Vagina (tissue), 2 donors: ENCODE results near the gene TTC28. TPM values are rescaled to one million over a fixed set of nuclear protein-coding genes. Genes with fewer than 3 reads are reported as not detected.

ENCODE experiments used
- DNase-seq, 2 donors: peaks; one replicate each; pipeline ENCODE4 v3.0.0-alpha.2; 2017; ENCODE audit errors: extremely low spot score in 2 of 2
- H3K27ac ChIP-seq: fragments of 200-600 bp; sonication (generic); one replicate; pipeline ENCODE4 v1.5.1; 2019
- H3K27me3 ChIP-seq: fragments of 200-600 bp; sonication (generic); one replicate; pipeline ENCODE4 v1.5.1; 2019
- H3K36me3 ChIP-seq, 2 donors: fragments of 200-600 bp; sonication (generic); one replicate each; pipeline ENCODE4 v1.5.1; 2017 to 2019
- H3K4me1 ChIP-seq: fragments of 200-600 bp; sonication (generic); one replicate; pipeline ENCODE4 v1.5.1; 2019
- H3K4me3 ChIP-seq, 2 donors: fragments of 200-600 bp; sonication (generic); 1 replicate in 1 of 2; 2 replicates in 1 of 2; pipeline ENCODE4 v1.5.1; 2016 to 2019
- H3K9me3 ChIP-seq: fragments of 200-600 bp; sonication (generic); one replicate; pipeline ENCODE4 v1.5.1; 2019
- POLR2A ChIP-seq, 2 donors: fragments of 450-650 bp; IDR thresholded peaks; one replicate each; pipeline ENCODE4 v1.6.1; 2017; ENCODE audit warnings: antibody characterized with exemption in 2 of 2, mild to moderate bottlenecking in 2 of 2, moderate library complexity in 2 of 2
- POLR2AphosphoS5 ChIP-seq, 2 donors: sonication (generic); formaldehyde crosslinking; IDR thresholded peaks; one replicate each; pipeline ENCODE4 v1.9.0; 2017; ENCODE audit warnings: antibody characterized with exemption in 2 of 2, mild to moderate bottlenecking in 2 of 2, low read depth in 1 of 2; ENCODE audit not compliant: insufficient read depth in 1 of 2
- intact Hi-C: fragments of 100-400 bp; cut with DNase I; formaldehyde crosslinking; loops from one replicate; pipeline ENCODE4 v1.15.1; 2023
- total RNA-seq: library from RNA; depleted of rRNA; stranded (reverse); fragments of >200 nt; gene quantifications from one replicate; pipeline ENCODE4 v1.2.3, GENCODE V29; 2016
- TF ChIP-seq, protein P1 (sequence below), 3 experiments: fragments of 450-650 bp in 2 of 3; fragments of 200-600 bp in 1 of 3; sonication (generic) in 1 of 3; IDR thresholded peaks; one replicate each; pipeline ENCODE4 v1.5.1; 2017 to 2019; ENCODE audit warnings: antibody characterized with exemption in 3 of 3, mild to moderate bottlenecking in 2 of 3, moderate library complexity in 2 of 3

Gene TTC28
- total RNA-seq, 1 donor from 2014 or later, result 41.7 TPM

DNA sequence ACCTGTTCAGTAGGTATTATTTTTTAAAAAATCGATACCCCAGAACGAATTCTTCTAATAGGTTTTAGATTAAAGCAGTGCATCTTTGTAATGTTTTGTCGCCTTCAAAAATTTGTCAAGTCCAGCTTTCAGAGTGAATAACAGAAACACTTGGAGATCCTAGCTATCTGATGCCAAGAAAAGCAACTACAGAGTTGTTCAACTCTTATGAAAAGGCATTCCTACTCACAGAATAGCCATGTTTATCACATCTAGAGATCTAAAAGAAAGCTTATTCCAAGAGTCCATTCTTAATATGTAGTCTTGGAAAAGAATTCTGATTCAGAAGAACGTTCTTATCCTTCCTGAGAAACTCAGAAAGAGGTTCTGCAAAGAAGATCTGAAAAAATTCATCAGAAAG is 268.5 kb downstream of the TTC28 start:
- no peaks in the 10 kb centered on the region for H3K27me3 ChIP-seq
- no peak overlapping the region for H3K27ac ChIP-seq
- H3K4me1 ChIP-seq, result peaks cover 15% of the 10 kb centered on the region
- no peaks in the 10 kb centered on the region for H3K36me3 ChIP-seq
- intact Hi-C loops, result no loop called here
- no peak for TF ChIP-seq POLR2AphosphoS5 (IDR thresholded peaks at IDR 0.05; ENCODE audit: insufficient read depth in 1 of 2, low read depth in 1 of 2)
- no peak for TF ChIP-seq POLR2A (IDR thresholded peaks at IDR 0.05)
- no peak for DNase-seq
- no peaks in the 10 kb centered on the region for H3K9me3 ChIP-seq
- no peak overlapping the region for H3K4me3 ChIP-seq

DNA sequence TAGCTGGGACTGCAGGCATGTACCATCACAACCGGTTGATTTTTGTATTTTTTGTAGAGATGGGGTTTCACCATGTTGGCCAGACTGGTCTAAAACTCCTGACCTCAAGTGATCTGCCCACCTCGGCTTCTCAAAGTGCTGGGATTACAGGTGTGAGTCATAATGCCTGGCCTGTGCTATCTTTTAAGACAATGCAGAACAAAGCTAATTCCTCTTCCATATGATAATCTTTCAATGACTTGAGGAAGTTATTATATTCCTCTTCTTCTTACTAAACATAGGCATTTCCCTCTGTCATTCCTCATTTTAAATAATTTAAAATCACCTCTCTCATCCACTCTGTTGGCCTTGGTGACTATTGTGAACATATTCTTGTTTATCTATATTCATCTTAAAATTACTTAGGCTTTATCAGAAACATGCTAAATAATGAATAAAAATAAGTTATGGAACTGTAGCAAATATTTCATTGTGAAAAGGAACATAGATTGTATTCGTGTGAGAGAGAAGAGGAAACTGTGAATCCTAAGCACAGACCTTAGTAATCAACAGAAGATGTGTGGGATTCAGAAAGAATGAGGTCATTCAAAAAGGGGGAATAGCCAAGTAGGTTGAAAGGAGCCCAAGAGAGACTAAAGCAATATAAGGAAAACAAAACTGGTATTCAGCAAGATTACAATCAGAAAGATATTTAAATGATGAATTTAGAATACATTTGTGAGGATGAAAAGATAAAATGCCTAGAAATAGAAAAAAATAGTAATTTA is 269.4 kb downstream of the TTC28 start:
- Histone ChIP-seq H3K4me3 (no peak overlapping the region), H3K36me3 (no peaks in the 10 kb centered on the region), H3K27ac (no peak overlapping the region), H3K27me3 (no peaks in the 10 kb centered on the region), H3K9me3 (no peaks in the 10 kb centered on the region), H3K4me1 (peaks cover 15% of the 10 kb centered on the region)
- TF ChIP-seq, protein P1, sequence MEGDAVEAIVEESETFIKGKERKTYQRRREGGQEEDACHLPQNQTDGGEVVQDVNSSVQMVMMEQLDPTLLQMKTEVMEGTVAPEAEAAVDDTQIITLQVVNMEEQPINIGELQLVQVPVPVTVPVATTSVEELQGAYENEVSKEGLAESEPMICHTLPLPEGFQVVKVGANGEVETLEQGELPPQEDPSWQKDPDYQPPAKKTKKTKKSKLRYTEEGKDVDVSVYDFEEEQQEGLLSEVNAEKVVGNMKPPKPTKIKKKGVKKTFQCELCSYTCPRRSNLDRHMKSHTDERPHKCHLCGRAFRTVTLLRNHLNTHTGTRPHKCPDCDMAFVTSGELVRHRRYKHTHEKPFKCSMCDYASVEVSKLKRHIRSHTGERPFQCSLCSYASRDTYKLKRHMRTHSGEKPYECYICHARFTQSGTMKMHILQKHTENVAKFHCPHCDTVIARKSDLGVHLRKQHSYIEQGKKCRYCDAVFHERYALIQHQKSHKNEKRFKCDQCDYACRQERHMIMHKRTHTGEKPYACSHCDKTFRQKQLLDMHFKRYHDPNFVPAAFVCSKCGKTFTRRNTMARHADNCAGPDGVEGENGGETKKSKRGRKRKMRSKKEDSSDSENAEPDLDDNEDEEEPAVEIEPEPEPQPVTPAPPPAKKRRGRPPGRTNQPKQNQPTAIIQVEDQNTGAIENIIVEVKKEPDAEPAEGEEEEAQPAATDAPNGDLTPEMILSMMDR (IDR thresholded peaks at IDR 0.05), result no peak
- TF ChIP-seq POLR2A (IDR thresholded peaks at IDR 0.05) (no peak), POLR2AphosphoS5 (IDR thresholded peaks at IDR 0.05; ENCODE audit: insufficient read depth in 1 of 2, low read depth in 1 of 2) (no peak)
- no peak for DNase-seq
- intact Hi-C loops, result no loop called here

DNA sequence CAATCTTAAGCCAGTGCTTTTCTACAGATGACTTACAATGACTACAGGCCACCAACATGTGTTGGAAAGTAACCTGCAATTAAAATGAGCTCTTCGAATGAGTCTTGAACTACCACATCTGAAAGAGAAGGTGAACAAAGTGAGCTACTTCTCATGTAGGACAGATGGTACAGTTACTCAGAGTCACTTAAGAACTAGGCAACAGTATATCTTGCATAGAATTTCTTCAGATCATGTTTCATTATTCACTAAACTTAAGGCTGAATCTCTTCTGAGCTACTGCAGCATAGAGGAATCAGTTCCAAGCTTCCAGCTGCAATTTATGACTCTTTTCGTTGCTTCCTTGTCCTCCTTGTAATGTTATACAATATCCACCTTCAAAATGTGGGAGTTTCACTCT is 270.9 kb downstream of the TTC28 start:
- no peak for TF ChIP-seq POLR2A (IDR thresholded peaks at IDR 0.05)
- TF ChIP-seq POLR2AphosphoS5 (IDR thresholded peaks at IDR 0.05; ENCODE audit: insufficient read depth in 1 of 2, low read depth in 1 of 2), result no peak
- peaks cover 15% of the 10 kb centered on the region for H3K4me1 ChIP-seq
- intact Hi-C loops, result no loop called here
- H3K27me3 ChIP-seq, result no peaks in the 10 kb centered on the region
- no peak overlapping the region for H3K27ac ChIP-seq
- H3K4me3 ChIP-seq, result no peak overlapping the region
- DNase-seq, result no peak
- H3K36me3 ChIP-seq, result no peaks in the 10 kb centered on the region
- H3K9me3 ChIP-seq, result no peaks in the 10 kb centered on the region

DNA sequence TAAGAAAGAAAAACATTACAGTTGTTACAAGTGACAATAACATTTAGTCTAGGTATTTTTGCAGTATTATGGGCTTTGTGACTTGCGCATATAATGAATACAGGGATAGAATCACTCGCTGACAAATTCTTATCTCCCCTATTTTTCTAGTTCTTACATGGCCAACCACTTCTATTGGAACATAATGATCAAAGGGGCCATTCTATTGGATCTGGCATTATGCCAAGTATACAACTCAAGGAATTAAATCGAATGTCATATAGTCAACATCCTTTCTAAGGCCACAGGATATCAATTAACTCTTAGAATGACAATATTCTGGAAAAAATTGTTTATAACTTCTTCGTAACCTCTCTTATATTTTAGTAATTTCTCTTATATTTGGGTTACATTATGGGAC is 272.0 kb downstream of the TTC28 start:
- Histone ChIP-seq H3K4me3 (no peak overlapping the region), H3K9me3 (no peaks in the 10 kb centered on the region), H3K27ac (no peak overlapping the region), H3K36me3 (no peaks in the 10 kb centered on the region), H3K4me1 (peaks cover 15% of the 10 kb centered on the region), H3K27me3 (no peaks in the 10 kb centered on the region)
- TF ChIP-seq, protein P1 (IDR thresholded peaks at IDR 0.05), result no peak
- TF ChIP-seq POLR2AphosphoS5 (IDR thresholded peaks at IDR 0.05; ENCODE audit: insufficient read depth in 1 of 2, low read depth in 1 of 2) (no peak), POLR2A (IDR thresholded peaks at IDR 0.05) (no peak)
- no peak for DNase-seq
- intact Hi-C loops, result no loop called here

DNA sequence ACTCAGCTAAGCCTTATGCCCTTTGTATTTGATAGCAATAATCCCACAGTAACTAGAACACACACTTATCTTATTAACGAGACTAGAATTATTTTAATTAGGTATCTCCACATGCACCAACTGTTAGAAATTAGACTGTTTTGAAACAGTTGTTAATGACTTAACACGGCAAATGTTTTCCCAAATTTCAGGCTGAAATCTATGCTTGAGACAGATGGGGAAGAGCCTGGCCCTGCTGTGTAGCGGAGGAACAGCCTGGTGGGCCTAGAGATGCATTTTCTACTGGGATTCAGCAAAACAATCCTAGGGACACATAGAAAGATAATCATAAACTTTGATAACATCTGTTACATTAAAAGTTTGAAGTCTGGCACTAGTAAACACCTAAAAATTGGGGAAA is 273.4 kb downstream of the TTC28 start:
- H3K27ac ChIP-seq, result no peak overlapping the region
- intact Hi-C loops, result no loop called here

DNA sequence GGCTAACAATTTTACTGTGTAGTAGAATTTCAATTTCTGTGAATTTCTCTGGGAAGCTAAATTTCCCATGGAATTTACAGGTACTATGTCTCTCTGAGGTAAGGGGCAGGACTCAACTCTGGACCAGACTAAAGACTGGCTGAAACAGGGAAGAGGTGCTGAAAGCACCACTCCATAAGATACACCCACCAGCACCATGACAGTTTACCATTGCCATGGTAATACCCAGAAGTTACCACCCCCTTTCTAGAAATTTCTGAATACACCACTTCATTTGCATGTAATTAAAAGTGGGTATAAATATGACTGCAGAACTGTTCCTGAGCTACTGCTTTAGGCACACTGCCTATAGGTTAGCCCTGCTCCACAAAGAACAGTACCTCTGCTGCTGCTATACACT is 274.1 kb downstream of the TTC28 start:
- no peak for DNase-seq
- H3K36me3 ChIP-seq, result no peaks in the 10 kb centered on the region
- H3K4me1 ChIP-seq, result no peaks in the 10 kb centered on the region
- H3K9me3 ChIP-seq, result no peaks in the 10 kb centered on the region
- intact Hi-C loops, result no loop called here
- TF ChIP-seq POLR2AphosphoS5 (IDR thresholded peaks at IDR 0.05; ENCODE audit: insufficient read depth in 1 of 2, low read depth in 1 of 2) (no peak), POLR2A (IDR thresholded peaks at IDR 0.05) (no peak)
- TF ChIP-seq, protein P1 (IDR thresholded peaks at IDR 0.05), result no peak
- H3K27me3 ChIP-seq, result no peaks in the 10 kb centered on the region
- H3K27ac ChIP-seq, result no peak overlapping the region
- no peak overlapping the region for H3K4me3 ChIP-seq

More for the DNA sequence above, 273.4 kb downstream of the TTC28 start:
- Histone ChIP-seq H3K27me3 (no peaks in the 10 kb centered on the region), H3K9me3 (no peaks in the 10 kb centered on the region), H3K4me3 (no peak overlapping the region), H3K4me1 (peaks cover 5% of the 10 kb centered on the region), H3K36me3 (no peaks in the 10 kb centered on the region)
- TF ChIP-seq POLR2A (IDR thresholded peaks at IDR 0.05), result no peak
- TF ChIP-seq, protein P1 (IDR thresholded peaks at IDR 0.05), result no peak
- DNase-seq, result no peak
